Measurements from ENCODE around the gene MMP19. TPM values are rescaled to one million over a fixed set of nuclear protein-coding genes. Genes with fewer than 3 reads are reported as not detected.
A peak's percentile ranks its signal among the peaks of the same experiment; 100 is the strongest.

MMP19 gene
- total RNA-seq, 3 donors from 2014 or later (not counting 1 experiment from before 2014, with no cell fraction given): 0.45 to 0.88 TPM; not detected in 1

DNA sequence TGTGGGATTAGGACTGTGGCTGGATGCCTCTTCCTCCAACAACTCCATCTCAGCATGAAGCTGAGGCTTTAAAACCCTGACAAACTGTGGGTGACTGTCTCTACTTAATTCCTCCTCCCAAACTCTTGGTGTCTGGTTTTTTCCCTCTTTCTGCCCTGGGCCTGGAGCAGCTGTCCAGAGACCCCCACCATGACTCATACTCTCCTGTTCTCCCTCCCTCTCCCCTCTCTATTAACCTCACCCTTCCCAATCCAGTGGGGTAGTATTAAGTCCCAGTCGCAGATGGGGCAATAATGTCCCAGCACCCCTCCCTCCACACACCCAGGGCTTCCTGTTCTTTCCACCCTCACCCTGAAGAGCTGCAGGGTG, 11.3 kb downstream of the MMP19 start:
- peaks cover 39 to 52% of the 10 kb centered on the region in 2 donors for H3K4me1 Mint-ChIP-seq
- H3K27ac Mint-ChIP-seq: peak overlapping the region; percentile 91 to 95
- intact Hi-C loops (cut with micrococcal nuclease): no loop called here
- DNase-seq (no peak), ATAC-seq (no peak)
- H3K36me3 Mint-ChIP-seq: no peaks in the 10 kb centered on the region
- H3K4me3 Mint-ChIP-seq: peak overlapping the region; percentile 99
- 33% methylated on average over 1 of the region's 1 CpG for WGBS (ENCODE audit: insufficient coverage)
- H3K9me3 Mint-ChIP-seq: no peaks in the 10 kb centered on the region
- no peak for TF ChIP-seq CTCF (IDR thresholded peaks at IDR 0.05)
- no peaks in the 10 kb centered on the region for H3K27me3 ChIP-seq (ENCODE audit: control insufficient read depth, insufficient read depth, low read length)
- no peaks in the 10 kb centered on the region for H3K27me3 Mint-ChIP-seq (ENCODE audit: low read depth in 2 of 2)
- H3K4me3 ChIP-seq (ENCODE audit: low read length): no peak overlapping the region
- H3K36me3 ChIP-seq (ENCODE audit: control insufficient read depth, insufficient read depth, low read length): peaks cover 2% of the 10 kb centered on the region
- no peaks in the 10 kb centered on the region for H3K9me3 ChIP-seq (ENCODE audit: control insufficient read depth, insufficient read depth, low read length)
- H3K4me1 ChIP-seq (ENCODE audit: control insufficient read depth, insufficient read depth, low read length): peaks cover 45% of the 10 kb centered on the region
- H3K27ac ChIP-seq (ENCODE audit: low read length): no peak overlapping the region

DNA sequence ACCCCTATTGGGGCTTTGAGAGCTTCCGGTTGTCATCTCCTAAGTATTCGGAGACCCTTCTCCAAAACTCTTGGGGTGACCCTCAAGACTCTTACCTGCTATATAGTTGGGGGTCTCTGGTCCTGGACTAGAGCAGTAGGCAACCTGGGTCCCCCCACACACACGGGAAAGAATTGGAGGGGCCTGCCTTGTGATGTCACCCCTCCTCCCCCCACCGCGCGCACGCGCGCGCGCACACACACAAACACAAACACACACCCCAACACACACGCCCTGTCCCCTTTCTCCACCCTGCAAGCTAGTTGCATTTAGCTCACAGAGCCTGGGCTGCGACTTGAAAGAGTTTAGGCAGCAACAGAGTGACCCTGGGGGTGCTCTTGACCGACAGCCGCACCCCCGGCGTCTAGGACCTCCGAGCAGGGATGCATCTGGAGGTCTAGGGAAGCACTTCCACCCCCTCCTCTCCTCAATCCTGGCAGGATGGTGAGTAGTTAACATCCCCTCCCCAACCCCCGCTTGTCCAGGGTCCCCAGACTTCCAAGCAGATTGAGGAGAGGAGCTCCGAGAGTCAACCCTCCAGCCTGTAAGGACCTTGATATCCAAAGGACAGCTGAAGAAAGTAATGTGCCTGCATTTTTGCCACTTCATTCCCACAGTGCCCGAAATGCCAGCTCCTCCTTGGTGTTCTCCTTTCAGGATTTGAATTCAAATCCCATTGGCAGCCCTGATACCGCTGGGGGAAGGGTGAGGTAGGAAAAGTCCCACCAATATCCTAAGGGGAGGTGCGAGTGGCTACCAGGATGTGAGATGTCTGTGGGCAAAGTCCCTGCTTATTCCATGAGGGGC, 11.9 kb downstream of the MMP19 start:
- peaks cover 49% of the 10 kb centered on the region for H3K4me1 ChIP-seq (ENCODE audit: control insufficient read depth, insufficient read depth, low read length)
- peak; percentile 60 to 69 for DNase-seq
- Mint-ChIP-seq H3K9me3 (no peaks in the 10 kb centered on the region), H3K4me1 (peaks cover 41 to 53% of the 10 kb centered on the region in 2 donors), H3K27me3 (ENCODE audit: low read depth in 2 of 2) (no peaks in the 10 kb centered on the region), H3K27ac (peak overlapping the region; percentile 91 to 95), H3K36me3 (no peaks in the 10 kb centered on the region), H3K4me3 (peak overlapping the region; percentile 99)
- H3K4me3 ChIP-seq (ENCODE audit: low read length): peak overlapping the region; percentile 68
- H3K9me3 ChIP-seq (ENCODE audit: control insufficient read depth, insufficient read depth, low read length): no peaks in the 10 kb centered on the region
- no peak for TF ChIP-seq CTCF (IDR thresholded peaks at IDR 0.05)
- peak overlapping the region; percentile 61 for H3K27ac ChIP-seq (ENCODE audit: low read length)
- peaks cover 2% of the 10 kb centered on the region for H3K36me3 ChIP-seq (ENCODE audit: control insufficient read depth, insufficient read depth, low read length)
- 7% methylated on average over 23 of the region's 23 CpGs for WGBS (ENCODE audit: insufficient coverage)
- peak in 2 of 3 donors; percentile 14 to 40 for ATAC-seq
- intact Hi-C loops (cut with micrococcal nuclease): no loop called here
- no peaks in the 10 kb centered on the region for H3K27me3 ChIP-seq (ENCODE audit: control insufficient read depth, insufficient read depth, low read length)

GRCh38 chr12:55829967-55830600, 12.7 kb downstream of the MMP19 start:
- peaks cover 49% of the 10 kb centered on the region for H3K4me1 ChIP-seq (ENCODE audit: control insufficient read depth, insufficient read depth, low read length)
- no peaks in the 10 kb centered on the region for H3K9me3 ChIP-seq (ENCODE audit: control insufficient read depth, insufficient read depth, low read length)
- 0% methylated on average over 37 of the region's 37 CpGs for WGBS (ENCODE audit: insufficient coverage)
- H3K36me3 ChIP-seq (ENCODE audit: control insufficient read depth, insufficient read depth, low read length): peaks cover 2% of the 10 kb centered on the region
- ATAC-seq (peak in 1 of 3 donors; percentile 11), DNase-seq (peak; percentile 28 to 59)
- peak overlapping the region; percentile 99 for H3K4me3 Mint-ChIP-seq
- no peak for TF ChIP-seq CTCF (IDR thresholded peaks at IDR 0.05)
- no peaks in the 10 kb centered on the region for H3K27me3 Mint-ChIP-seq (ENCODE audit: low read depth in 2 of 2)
- H3K27ac ChIP-seq (ENCODE audit: low read length): peak overlapping the region; percentile 61
- H3K9me3 Mint-ChIP-seq: no peaks in the 10 kb centered on the region
- no peaks in the 10 kb centered on the region for H3K27me3 ChIP-seq (ENCODE audit: control insufficient read depth, insufficient read depth, low read length)
- peaks cover 44 to 56% of the 10 kb centered on the region in 2 donors for H3K4me1 Mint-ChIP-seq
- H3K36me3 Mint-ChIP-seq: no peaks in the 10 kb centered on the region
- peak overlapping the region; percentile 68 for H3K4me3 ChIP-seq (ENCODE audit: low read length)
- intact Hi-C loops (cut with micrococcal nuclease): loop anchor here (1.0 kb wide), 3 partner anchors 13 to 286 kb away; partner anchors contain the start of genes PYM1, RPL41 and SARNP
- H3K27ac Mint-ChIP-seq: peak overlapping the region; percentile 91 to 95

Measured in natural killer cell (primary cell).